ENCODE data around the gene POU5F1. TPM values are rescaled to one million over a fixed set of nuclear protein-coding genes. Genes with fewer than 3 reads are reported as not detected.
"Not testable (repeated sequence)": the region's sequence is repeated elsewhere in the genome, so short reads cannot be mapped to it uniquely, and the experiment has no call there.

The POU5F1 gene
- total RNA-seq, 1 experiment from 2014 or later = not detected

DNA sequence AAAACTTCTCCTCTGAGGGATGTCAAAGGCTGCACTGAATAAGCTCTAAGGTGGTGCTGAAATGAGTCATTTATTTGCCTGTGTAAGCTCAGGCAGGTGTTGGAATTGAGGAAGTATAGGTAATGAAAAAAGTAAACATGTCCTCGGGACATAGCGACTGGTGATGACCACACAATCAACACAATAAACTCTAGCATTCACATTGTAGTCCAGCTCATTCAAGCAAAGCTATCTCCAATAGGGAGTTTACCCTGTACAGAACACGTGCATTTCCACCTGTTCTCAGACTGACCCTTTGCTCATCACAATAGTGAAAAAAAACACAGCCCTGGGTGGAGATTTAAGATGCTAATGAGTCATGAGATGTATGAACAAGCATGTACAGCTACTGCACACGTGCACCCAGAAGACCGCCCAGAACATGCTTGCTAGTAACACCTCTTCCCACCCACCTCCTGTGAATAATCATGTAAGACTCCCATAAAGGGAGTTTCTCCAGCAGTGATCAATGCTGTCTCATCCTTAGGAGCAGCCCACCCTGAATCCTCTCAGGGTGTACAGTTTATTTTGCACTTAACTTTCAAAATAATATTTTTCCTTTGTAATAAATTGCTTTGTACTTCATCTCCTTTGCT is 33.0 kb upstream of the POU5F1 start:
- intact Hi-C loops (cut with micrococcal nuclease; ENCODE audit: unreplicated experiment) = no loop called here
- ChIA-PET CTCF (no interaction called here), POLR2A (ENCODE audit: low non-redundant PET) (interaction anchor here (0.6 kb wide), 1 partner anchor 66 kb away, joined by 3 read pairs; no protein-coding TSS in a partner anchor)
- peaks cover 4% of the 10 kb centered on the region for H3K4me1 ChIP-seq (ENCODE audit: insufficient read depth, low read length, poor library complexity, severe bottlenecking)
- no peaks in the 10 kb centered on the region for H3K9me3 ChIP-seq (ENCODE audit: low read depth, low read length, poor library complexity, severe bottlenecking)
- no peak for TF ChIP-seq EZH2 (IDR thresholded peaks at IDR 0.05; ENCODE audit: borderline replicate concordance, low read depth, low read length, poor library complexity, severe bottlenecking)
- TF ChIP-seq, protein P1, sequence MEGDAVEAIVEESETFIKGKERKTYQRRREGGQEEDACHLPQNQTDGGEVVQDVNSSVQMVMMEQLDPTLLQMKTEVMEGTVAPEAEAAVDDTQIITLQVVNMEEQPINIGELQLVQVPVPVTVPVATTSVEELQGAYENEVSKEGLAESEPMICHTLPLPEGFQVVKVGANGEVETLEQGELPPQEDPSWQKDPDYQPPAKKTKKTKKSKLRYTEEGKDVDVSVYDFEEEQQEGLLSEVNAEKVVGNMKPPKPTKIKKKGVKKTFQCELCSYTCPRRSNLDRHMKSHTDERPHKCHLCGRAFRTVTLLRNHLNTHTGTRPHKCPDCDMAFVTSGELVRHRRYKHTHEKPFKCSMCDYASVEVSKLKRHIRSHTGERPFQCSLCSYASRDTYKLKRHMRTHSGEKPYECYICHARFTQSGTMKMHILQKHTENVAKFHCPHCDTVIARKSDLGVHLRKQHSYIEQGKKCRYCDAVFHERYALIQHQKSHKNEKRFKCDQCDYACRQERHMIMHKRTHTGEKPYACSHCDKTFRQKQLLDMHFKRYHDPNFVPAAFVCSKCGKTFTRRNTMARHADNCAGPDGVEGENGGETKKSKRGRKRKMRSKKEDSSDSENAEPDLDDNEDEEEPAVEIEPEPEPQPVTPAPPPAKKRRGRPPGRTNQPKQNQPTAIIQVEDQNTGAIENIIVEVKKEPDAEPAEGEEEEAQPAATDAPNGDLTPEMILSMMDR (conservative IDR thresholded peaks at IDR 0.05; ENCODE audit: low read depth, low read length) = no peak
- peaks cover 3% of the 10 kb centered on the region for H3K36me3 ChIP-seq (ENCODE audit: insufficient read depth, low read length, poor library complexity, severe bottlenecking)
- peak; percentile 69 for DNase-seq (ENCODE audit: low spot score)
- H3K4me3 ChIP-seq (ENCODE audit: low read depth, low read length, poor library complexity, severe bottlenecking) = peak overlapping the region; percentile 36
- H3K27me3 ChIP-seq (replicated peaks; ENCODE audit: insufficient read depth, low read depth, low read length, poor library complexity) = no peaks in the 10 kb centered on the region
- BruUV-seq (replicated peaks) = no TSS peak
- peak overlapping the region; percentile 72 for H3K27ac ChIP-seq (ENCODE audit: low read depth, low read length, poor library complexity, severe bottlenecking)

DNA sequence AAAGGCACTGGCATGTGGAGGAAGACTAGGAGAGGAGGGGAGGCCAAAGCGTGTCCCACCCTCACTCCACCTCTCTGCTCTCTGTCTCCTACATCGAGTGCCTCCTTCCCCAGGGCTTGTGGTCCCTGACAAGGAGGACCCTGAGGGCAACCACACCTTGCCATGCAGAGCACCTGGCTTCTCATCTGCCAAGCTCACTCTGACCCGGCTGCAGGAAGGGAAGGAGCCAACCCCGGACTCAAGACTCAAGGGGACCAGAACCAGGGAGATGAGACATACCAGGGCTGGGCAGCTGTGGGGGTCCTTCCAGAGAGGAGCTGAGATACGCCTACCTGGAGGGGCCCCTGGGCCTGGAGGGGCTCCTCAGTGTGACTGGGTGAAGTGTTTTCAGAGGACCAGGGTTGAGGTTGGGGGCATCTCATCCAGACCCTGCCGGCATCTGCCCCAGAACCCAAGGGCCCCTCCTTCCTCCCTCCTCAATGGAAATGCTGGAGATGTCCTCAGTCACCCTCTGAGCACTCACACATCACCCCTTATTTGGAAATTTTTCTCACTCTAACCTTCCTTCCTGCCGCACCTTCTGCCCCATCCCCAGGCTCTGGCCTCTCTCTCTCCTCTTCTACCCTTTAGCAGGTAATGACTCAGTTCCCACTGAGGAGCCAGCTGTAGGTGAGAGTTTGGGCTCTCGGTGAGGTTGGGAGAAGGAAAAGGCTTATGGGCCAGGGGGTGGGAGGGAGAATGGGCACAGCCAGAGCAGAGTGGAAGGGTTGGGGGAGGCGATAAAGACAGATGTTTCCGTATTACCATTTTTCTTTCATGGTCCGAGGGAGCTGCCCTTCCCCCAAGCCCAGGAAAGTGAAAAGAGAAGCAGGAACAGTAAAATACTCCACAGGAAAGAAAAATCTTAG is 32.0 kb upstream of the POU5F1 start:
- no peak for TF ChIP-seq EZH2 (IDR thresholded peaks at IDR 0.05; ENCODE audit: borderline replicate concordance, low read depth, low read length, poor library complexity, severe bottlenecking)
- TF ChIP-seq, protein P1 (conservative IDR thresholded peaks at IDR 0.05; ENCODE audit: low read depth, low read length) = no peak
- Histone ChIP-seq H3K27me3 (replicated peaks; ENCODE audit: insufficient read depth, low read depth, low read length, poor library complexity) (no peaks in the 10 kb centered on the region), H3K36me3 (ENCODE audit: insufficient read depth, low read length, poor library complexity, severe bottlenecking) (peaks cover 3% of the 10 kb centered on the region), H3K4me1 (ENCODE audit: insufficient read depth, low read length, poor library complexity, severe bottlenecking) (peaks cover 4% of the 10 kb centered on the region), H3K9me3 (ENCODE audit: low read depth, low read length, poor library complexity, severe bottlenecking) (no peaks in the 10 kb centered on the region), H3K4me3 (ENCODE audit: low read depth, low read length, poor library complexity, severe bottlenecking) (no peak overlapping the region), H3K27ac (ENCODE audit: low read depth, low read length, poor library complexity, severe bottlenecking) (peak overlapping the region; percentile 72)
- CTCF ChIA-PET = no interaction called here
- intact Hi-C loops (cut with micrococcal nuclease; ENCODE audit: unreplicated experiment) = no loop called here
- POLR2A ChIA-PET (ENCODE audit: low non-redundant PET) = interaction anchor here (0.6 kb wide), 1 partner anchor 65 kb away, joined by 3 read pairs; no protein-coding TSS in a partner anchor
- no peak for DNase-seq (ENCODE audit: low spot score)
- no TSS peak for BruUV-seq (replicated peaks)

DNA sequence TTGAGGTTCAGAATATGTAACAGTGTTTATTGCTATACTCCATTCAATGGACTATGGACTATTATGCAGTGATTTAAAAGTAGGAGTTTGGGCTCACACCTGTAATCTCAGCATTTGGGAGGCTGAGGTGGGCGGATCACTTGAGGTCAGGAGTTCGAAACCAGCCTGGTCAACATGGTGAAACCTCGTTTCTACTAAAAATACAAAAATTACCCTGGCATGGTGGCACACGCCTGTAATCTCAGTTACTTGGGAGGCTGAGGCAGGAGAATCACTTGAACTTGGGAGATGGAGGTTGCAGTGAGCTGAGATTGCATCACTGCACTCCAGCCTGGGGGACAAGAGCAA is 28.6 kb upstream of the POU5F1 start:
- H3K4me1 ChIP-seq (ENCODE audit: insufficient read depth, low read length, poor library complexity, severe bottlenecking); H3K4me3 ChIP-seq (ENCODE audit: low read depth, low read length, poor library complexity, severe bottlenecking); intact Hi-C loops (cut with micrococcal nuclease; ENCODE audit: unreplicated experiment); BruUV-seq (replicated peaks); H3K36me3 ChIP-seq (ENCODE audit: insufficient read depth, low read length, poor library complexity, severe bottlenecking); H3K27me3 ChIP-seq (replicated peaks; ENCODE audit: insufficient read depth, low read depth, low read length, poor library complexity); POLR2A ChIA-PET (ENCODE audit: low non-redundant PET); CTCF ChIA-PET; H3K27ac ChIP-seq (ENCODE audit: low read depth, low read length, poor library complexity, severe bottlenecking); DNase-seq (ENCODE audit: low spot score); H3K9me3 ChIP-seq (ENCODE audit: low read depth, low read length, poor library complexity, severe bottlenecking): not testable (repeated sequence)

Measured in A673 (cell line).